ENCODE data around the gene MYO7B. TPM values are rescaled to one million over a fixed set of nuclear protein-coding genes. Genes with fewer than 3 reads are reported as not detected.

The MYO7B gene
- total RNA-seq, 2 experiments from 2014 or later = 4.7 to 5.2 TPM

DNA sequence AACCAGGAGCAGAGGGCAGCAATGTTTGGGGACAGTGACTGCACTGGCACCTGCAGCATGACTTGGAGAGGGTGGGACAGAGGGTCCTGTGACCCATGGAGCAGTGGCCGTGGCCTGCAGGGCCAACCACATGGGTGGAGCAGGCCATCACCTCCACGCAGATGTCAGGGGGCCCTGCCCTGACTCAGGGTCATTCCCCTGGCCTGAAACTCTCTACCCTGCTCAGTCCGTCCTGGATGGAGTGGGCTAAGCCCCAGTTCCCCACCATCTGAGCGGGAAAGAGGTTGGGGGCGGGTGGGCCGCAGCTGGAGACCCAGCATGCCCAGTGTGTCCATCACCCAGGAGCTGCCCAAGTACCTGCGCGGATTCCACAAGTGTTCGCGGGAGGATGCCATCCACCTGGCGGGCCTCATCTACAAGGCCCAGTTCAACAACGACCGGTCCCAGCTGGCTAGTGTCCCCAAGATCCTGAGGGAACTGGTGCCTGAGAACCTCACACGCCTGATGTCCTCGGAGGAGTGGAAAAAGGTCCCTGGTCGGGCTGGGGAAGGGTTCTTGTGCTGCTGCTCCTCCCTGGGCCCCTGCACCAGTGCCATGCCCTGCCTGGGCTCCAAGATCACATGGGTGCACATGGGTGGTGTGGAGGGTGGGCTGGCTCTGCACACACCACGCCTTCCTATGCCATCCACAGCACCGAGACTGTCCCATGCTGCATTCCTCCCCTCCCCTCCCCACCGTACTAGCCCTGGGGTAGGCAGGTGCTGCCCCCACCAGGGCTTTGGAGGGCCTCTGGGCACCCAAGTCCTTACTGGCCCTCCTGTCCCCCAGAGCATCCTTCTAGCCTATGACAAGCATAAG lies 100.1 kb downstream of the MYO7B start:
- Mint-ChIP-seq H3K9me3 (no peaks in the 10 kb centered on the region), H3K4me1 (peaks cover 25% of the 10 kb centered on the region)

DNA sequence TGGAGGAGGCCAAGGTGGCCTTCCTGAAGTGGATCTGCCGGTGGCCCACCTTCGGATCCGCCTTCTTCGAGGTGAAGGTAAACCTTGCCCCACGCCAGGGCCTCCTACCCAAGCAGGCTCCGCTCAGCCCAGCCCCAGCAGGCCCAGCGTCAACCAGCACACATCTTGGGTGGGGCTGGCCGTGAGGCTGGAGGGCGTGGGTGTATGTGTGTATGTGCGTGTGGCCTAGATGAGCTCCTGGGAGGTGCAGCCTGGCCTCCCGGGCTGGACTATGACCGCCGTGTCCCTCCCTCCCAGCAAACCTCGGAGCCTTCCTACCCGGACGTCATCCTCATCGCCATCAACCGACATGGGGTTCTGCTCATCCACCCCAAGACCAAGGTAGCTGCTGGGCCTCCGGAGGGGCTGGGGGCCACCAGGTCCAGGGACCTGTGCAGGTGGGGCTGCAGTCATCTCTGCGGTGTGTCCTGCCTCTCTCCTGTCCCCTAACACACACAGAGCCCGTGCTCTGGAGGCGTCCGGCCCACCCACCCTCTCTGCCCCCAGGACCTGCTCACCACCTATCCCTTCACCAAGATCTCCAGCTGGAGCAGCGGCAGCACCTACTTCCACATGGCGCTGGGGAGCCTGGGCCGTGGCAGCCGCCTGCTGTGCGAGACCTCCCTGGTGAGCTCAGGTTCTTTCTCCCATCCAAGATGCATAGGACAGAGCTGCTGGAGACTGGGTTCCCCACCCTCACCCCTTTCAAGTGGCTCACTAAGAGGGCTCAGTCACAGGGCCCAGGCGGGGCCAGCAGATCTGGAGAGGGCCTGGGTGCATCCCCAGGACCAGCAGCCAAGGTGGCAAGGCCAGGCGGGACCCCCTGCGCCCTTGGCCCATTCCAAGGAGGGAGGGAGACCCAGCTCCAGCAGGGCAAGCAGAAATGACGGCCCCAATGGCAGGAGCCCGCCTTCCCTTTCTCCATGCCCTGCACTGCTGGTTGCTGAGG lies 101.1 kb downstream of the MYO7B start:
- H3K27ac Mint-ChIP-seq = peak overlapping the region; percentile 73

More for the DNA sequence above, 100.1 kb downstream of the MYO7B start:
- H3K27ac Mint-ChIP-seq = no peak overlapping the region
- ATAC-seq (ENCODE audit: low read depth) (no peak), DNase-seq (no peak)
- H3K36me3 Mint-ChIP-seq = peaks cover 3% of the 10 kb centered on the region
- H3K27me3 Mint-ChIP-seq = no peaks in the 10 kb centered on the region
- POLR2A ChIA-PET = interaction anchor here (2.4 kb wide), 1 partner anchor 72 kb away, joined by 6 read pairs; no protein-coding TSS in a partner anchor
- H3K4me3 Mint-ChIP-seq = no peak overlapping the region

DNA sequence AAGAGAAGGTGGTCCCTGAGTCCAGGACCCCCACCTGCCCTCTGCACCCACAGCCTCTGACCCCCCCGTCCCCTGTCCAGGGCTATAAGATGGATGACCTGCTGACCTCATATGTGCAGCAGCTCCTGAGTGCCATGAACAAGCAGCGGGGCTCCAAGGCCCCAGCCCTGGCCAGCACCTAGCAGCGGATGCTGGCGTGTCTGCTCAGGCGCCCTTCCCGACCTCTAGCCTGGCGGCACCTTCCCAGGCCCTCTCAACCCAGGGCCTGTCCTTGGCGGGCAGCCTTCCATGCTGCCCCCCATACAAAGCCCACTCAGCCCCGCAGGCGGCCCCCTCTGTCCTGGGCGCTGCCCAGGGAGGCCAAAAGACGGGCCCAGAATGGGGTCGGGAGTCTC lies 101.8 kb downstream of the MYO7B start:
- no peaks in the 10 kb centered on the region for H3K27me3 Mint-ChIP-seq
- no peaks in the 10 kb centered on the region for H3K9me3 Mint-ChIP-seq
- POLR2A ChIA-PET = no interaction called here
- H3K4me3 Mint-ChIP-seq = no peak overlapping the region
- no peak overlapping the region for H3K27ac Mint-ChIP-seq
- peaks cover 28% of the 10 kb centered on the region for H3K4me1 Mint-ChIP-seq
- ATAC-seq (ENCODE audit: low read depth) (no peak), DNase-seq (no peak)
- H3K36me3 Mint-ChIP-seq = peaks cover 3% of the 10 kb centered on the region

More for the DNA sequence above, 101.1 kb downstream of the MYO7B start:
- DNase-seq (no peak), ATAC-seq (ENCODE audit: low read depth) (no peak)
- Mint-ChIP-seq H3K27me3 (no peaks in the 10 kb centered on the region), H3K4me3 (no peak overlapping the region), H3K36me3 (peaks cover 3% of the 10 kb centered on the region), H3K9me3 (no peaks in the 10 kb centered on the region), H3K4me1 (peaks cover 27% of the 10 kb centered on the region)
- POLR2A ChIA-PET = interaction anchor here (2.4 kb wide), 1 partner anchor 73 kb away, joined by 6 read pairs; no protein-coding TSS in a partner anchor

DNA sequence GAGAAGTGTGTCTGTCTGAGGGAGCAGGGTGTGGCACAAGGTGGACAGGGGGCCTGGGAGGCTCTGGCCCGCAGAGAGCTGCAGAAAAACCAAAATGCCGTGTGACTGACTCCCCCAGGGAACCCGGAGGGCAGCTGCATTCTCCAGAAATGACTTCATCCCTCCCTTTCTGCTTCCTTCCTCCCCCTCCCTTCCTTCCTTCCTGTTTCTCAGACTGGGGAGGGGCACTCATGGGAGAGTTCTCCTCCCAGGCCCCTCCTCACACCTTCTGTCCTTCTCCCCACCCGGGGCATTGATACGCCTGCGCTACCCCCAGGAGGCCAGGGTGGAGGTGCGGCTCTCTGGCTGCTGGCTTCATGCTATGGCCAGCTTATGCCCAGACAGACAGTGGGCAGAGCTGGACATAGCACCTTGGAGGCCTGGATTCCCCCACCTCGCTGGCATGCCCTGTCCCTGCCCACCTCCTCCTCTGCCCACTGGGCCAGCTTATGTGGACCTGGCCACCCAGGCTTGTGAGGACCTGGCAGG lies 102.3 kb downstream of the MYO7B start:
- H3K36me3 Mint-ChIP-seq = peaks cover 3% of the 10 kb centered on the region
- peak overlapping the region; percentile 88 for H3K27ac Mint-ChIP-seq
- no peaks in the 10 kb centered on the region for H3K9me3 Mint-ChIP-seq
- H3K4me1 Mint-ChIP-seq = peaks cover 28% of the 10 kb centered on the region
- no peak for DNase-seq
- ATAC-seq (ENCODE audit: low read depth) = no peak
- POLR2A ChIA-PET = no interaction called here
- H3K4me3 Mint-ChIP-seq = peak overlapping the region; percentile 71
- no peaks in the 10 kb centered on the region for H3K27me3 Mint-ChIP-seq

DNA sequence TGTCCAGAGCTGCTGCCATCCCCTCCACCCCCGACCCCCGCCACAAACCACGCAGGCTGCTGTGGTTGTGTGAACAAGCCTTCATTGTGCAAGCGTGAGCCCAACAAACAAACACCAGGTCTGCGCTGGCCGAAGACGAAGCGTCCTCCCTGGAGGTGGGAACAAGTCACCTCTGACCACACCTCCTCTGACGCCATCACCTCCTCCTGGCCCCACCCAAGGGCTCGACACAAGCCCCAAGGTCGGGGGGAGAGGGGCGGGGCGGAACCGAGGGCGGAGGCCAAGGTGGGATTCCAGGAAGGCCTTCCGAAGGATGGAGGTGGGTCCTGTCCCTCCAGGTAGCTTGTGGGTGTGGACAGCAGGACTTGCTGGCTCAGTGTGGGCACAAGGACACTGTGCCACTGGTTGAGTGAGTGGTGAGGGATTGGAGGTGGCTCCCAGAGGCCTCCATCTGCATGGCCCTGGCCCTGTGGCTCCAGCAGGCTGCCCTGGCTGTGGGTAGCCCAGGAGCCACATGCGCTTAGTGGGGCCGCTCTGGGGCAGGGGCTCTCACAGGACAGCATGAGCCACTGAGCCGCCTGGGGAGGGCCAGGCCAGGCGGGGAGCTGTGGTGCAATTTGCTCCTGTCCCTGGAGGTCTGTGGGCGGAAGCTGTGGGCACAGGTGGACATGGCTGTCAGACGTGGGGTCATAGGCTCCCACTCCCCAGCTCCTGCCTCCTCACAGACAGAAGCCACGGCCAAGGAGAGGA lies 103.1 kb downstream of the MYO7B start:
- Mint-ChIP-seq H3K9me3 (no peaks in the 10 kb centered on the region), H3K36me3 (peaks cover 3% of the 10 kb centered on the region), H3K4me3 (peak overlapping the region; percentile 54), H3K27ac (peak overlapping the region; percentile 88), H3K27me3 (no peaks in the 10 kb centered on the region), H3K4me1 (peaks cover 23% of the 10 kb centered on the region)
- POLR2A ChIA-PET = interaction anchor here (1.4 kb wide), 1 partner anchor 47 kb away, joined by 4 read pairs; no protein-coding TSS in a partner anchor
- DNase-seq (no peak), ATAC-seq (ENCODE audit: low read depth) (no peak)

- Mint-ChIP-seq H3K4me3 (peak overlapping the region; percentile 54), H3K4me1 (peaks cover 23% of the 10 kb centered on the region), H3K36me3 (peaks cover 3% of the 10 kb centered on the region), H3K27me3 (no peaks in the 10 kb centered on the region), H3K9me3 (no peaks in the 10 kb centered on the region), H3K27ac (peak overlapping the region; percentile 88)
- ATAC-seq (ENCODE audit: low read depth) (no peak), DNase-seq (no peak)
- POLR2A ChIA-PET = interaction anchor here (1.4 kb wide), 2 partner anchors 48 to 112 kb away, joined by 4 to 5 read pairs; no protein-coding TSS in a partner anchor
Measured at GRCh38 chr2:127639111-127639474, 103.6 kb downstream of the MYO7B start.

- ATAC-seq (ENCODE audit: low read depth) = peak; percentile 48
Measured at GRCh38 chr2:127640082-127641072, 104.9 kb downstream of the MYO7B start.

GRCh38 chr2:127641133-127641532 lies 105.7 kb downstream of the MYO7B start:
- H3K27ac Mint-ChIP-seq = peak overlapping the region; percentile 88
- peaks cover 23% of the 10 kb centered on the region for H3K4me1 Mint-ChIP-seq
- peak overlapping the region; percentile 75 for H3K4me3 Mint-ChIP-seq
- peaks cover 3% of the 10 kb centered on the region for H3K36me3 Mint-ChIP-seq
- POLR2A ChIA-PET = interaction anchor here (1.1 to 2.7 kb wide), 8 partner anchors 9 to 114 kb away, joined by 3 to 17 read pairs (median 5); partner anchors contain the start of gene SFT2D3
- H3K9me3 Mint-ChIP-seq = no peaks in the 10 kb centered on the region
- no peak for ATAC-seq (ENCODE audit: low read depth)
- no peak for DNase-seq
- no peaks in the 10 kb centered on the region for H3K27me3 Mint-ChIP-seq

More at GRCh38 chr2:127640082-127641072, 104.9 kb downstream of the MYO7B start:
- DNase-seq = peak; percentile 71
- Mint-ChIP-seq H3K9me3 (no peaks in the 10 kb centered on the region), H3K27ac (peak overlapping the region; percentile 88), H3K4me1 (peaks cover 23% of the 10 kb centered on the region), H3K27me3 (no peaks in the 10 kb centered on the region), H3K4me3 (peak overlapping the region; percentile 75), H3K36me3 (peaks cover 3% of the 10 kb centered on the region)
- POLR2A ChIA-PET = interaction anchor here (0.8 to 2.7 kb wide), 8 partner anchors 10 to 114 kb away, joined by 3 to 17 read pairs (median 4); partner anchors contain the start of gene SFT2D3

- H3K27me3 Mint-ChIP-seq = no peaks in the 10 kb centered on the region
- ATAC-seq (ENCODE audit: low read depth) (peak; percentile 82), DNase-seq (peak; percentile 70)
- H3K4me3 Mint-ChIP-seq = peak overlapping the region; percentile 75
- peaks cover 23% of the 10 kb centered on the region for H3K4me1 Mint-ChIP-seq
- POLR2A ChIA-PET = interaction anchor here (1.1 to 2.7 kb wide), 7 partner anchors 10 to 115 kb away, joined by 3 to 17 read pairs (median 5); partner anchors contain the start of gene SFT2D3
- H3K9me3 Mint-ChIP-seq = no peaks in the 10 kb centered on the region
- H3K36me3 Mint-ChIP-seq = peaks cover 3% of the 10 kb centered on the region
- H3K27ac Mint-ChIP-seq = peak overlapping the region; percentile 88
Measured at GRCh38 chr2:127641846-127642507, 106.5 kb downstream of the MYO7B start.

- POLR2A ChIA-PET = no interaction called here
- DNase-seq = no peak
- Mint-ChIP-seq H3K36me3 (peaks cover 3% of the 10 kb centered on the region), H3K4me3 (peak overlapping the region; percentile 19), H3K27ac (peak overlapping the region; percentile 88), H3K27me3 (no peaks in the 10 kb centered on the region), H3K9me3 (no peaks in the 10 kb centered on the region), H3K4me1 (peaks cover 21% of the 10 kb centered on the region)
- ATAC-seq (ENCODE audit: low read depth) = no peak
Measured at GRCh38 chr2:127642706-127643438, 107.4 kb downstream of the MYO7B start.
